Prostate gland (tissue), 2 donors: ENCODE data around the gene GLB1L. TPM values are rescaled to one million over a fixed set of nuclear protein-coding genes. Genes with fewer than 3 reads are reported as not detected.

ENCODE experiments used
- DNase-seq: peaks from one replicate; pipeline ENCODE4 v3.0.0-alpha.2; 2019; ENCODE audit warnings: low spot score
- H3K27ac ChIP-seq, 2 donors: fragments of 200-600 bp; sonication (generic); 2 replicates each; pipeline ENCODE4 v1.5.1; 2017 to 2019
- H3K27me3 ChIP-seq: fragments of 200-600 bp; sonication (generic); replicated peaks from 2 replicates; pipeline ENCODE4 v1.5.1; 2019; ENCODE audit not compliant: insufficient read depth
- H3K36me3 ChIP-seq, 2 donors: fragments of 200-600 bp; sonication (generic); 1 replicate in 1 of 2; 2 replicates in 1 of 2; pipeline versions ENCODE4 v1.5.1 to v1.8.1; 2017 to 2019
- H3K4me1 ChIP-seq: fragments of 200-600 bp; sonication (generic); replicated peaks from 2 replicates; pipeline ENCODE4 v1.5.1; 2019
- H3K4me3 ChIP-seq, 2 donors: fragments of 200-600 bp; sonication (generic); 2 replicates each; pipeline ENCODE4 v1.5.1; 2017 to 2019
- H3K9me3 ChIP-seq: fragments of 200-600 bp; sonication (generic); 2 replicates; pipeline ENCODE4 v1.5.1; 2017
- CTCF ChIP-seq, 4 experiments: fragments of 200-600 bp in 2 of 4; fragments of 450-650 bp in 2 of 4; sonication (generic) in 2 of 4; IDR thresholded peaks; 1 replicate in 3 of 4; 2 replicates in 1 of 4; pipeline ENCODE4 v1.5.1; 2016 to 2019; ENCODE audit warnings: antibody characterized with exemption in 4 of 4, mild to moderate bottlenecking in 2 of 4, moderate library complexity in 2 of 4
- POLR2A ChIP-seq: fragments of 450-650 bp; IDR thresholded peaks from one replicate; pipeline ENCODE4 v1.6.1; 2016; ENCODE audit warnings: antibody characterized with exemption, mild to moderate bottlenecking
- POLR2AphosphoS5 ChIP-seq: sonication (generic); formaldehyde crosslinking; IDR thresholded peaks from one replicate; pipeline ENCODE4 v1.6.1; 2017; ENCODE audit warnings: antibody characterized with exemption
- WGBS: methylation state at CpG from one replicate; pipeline ENCODE4 v1.1.5; 2018; 5-methylcytosine and 5-hydroxymethylcytosine counted together
- intact Hi-C: fragments of 100-400 bp; cut with DNase I; formaldehyde crosslinking; loops from one replicate; pipeline ENCODE4 v1.14.2; 2022
- total RNA-seq, 2 donors: library from RNA; depleted of rRNA; stranded (reverse); fragments of >200 nt; gene quantifications; one replicate each; pipeline ENCODE4 v1.1.0, GENCODE V29; 2016

GLB1L gene
- total RNA-seq, 2 donors from 2014 or later: 23.1 to 25.0 TPM

GRCh38 chr2:219291910-219292490 lies 46.8 kb upstream of the GLB1L start:
- DNase-seq: no peak
- TF ChIP-seq POLR2A (no peak), POLR2AphosphoS5 (no peak), CTCF (IDR thresholded peaks at IDR 0.05) (no peak)
- Histone ChIP-seq H3K27ac (no peak overlapping the region), H3K27me3 (no peaks in the 10 kb centered on the region), H3K9me3 (no peaks in the 10 kb centered on the region), H3K4me1 (no peaks in the 10 kb centered on the region), H3K36me3 (no peaks in the 10 kb centered on the region), H3K4me3 (no peak overlapping the region)
- 68% methylated on average over 4 of the region's 4 CpGs for WGBS
- intact Hi-C loops: loop anchor here (10.0 kb wide), 2 partner anchors 77 to 243 kb away; partner anchors contain the start of gene ABCB6

GRCh38 chr2:219291394-219291793 lies 46.1 kb upstream of the GLB1L start:
- Histone ChIP-seq H3K9me3 (no peaks in the 10 kb centered on the region), H3K27ac (no peak overlapping the region), H3K27me3 (no peaks in the 10 kb centered on the region), H3K36me3 (no peaks in the 10 kb centered on the region), H3K4me3 (no peak overlapping the region), H3K4me1 (no peaks in the 10 kb centered on the region)
- intact Hi-C loops: loop anchor here (10.0 kb wide), 2 partner anchors 77 to 243 kb away; partner anchors contain the start of gene ABCB6
- DNase-seq: no peak
- WGBS: 91% methylated on average over 7 of the region's 7 CpGs
- TF ChIP-seq POLR2AphosphoS5 (no peak), CTCF (IDR thresholded peaks at IDR 0.05) (no peak), POLR2A (no peak)

GRCh38 chr2:219290381-219291171 lies 45.3 kb upstream of the GLB1L start:
- no peaks in the 10 kb centered on the region for H3K36me3 ChIP-seq
- DNase-seq: no peak
- intact Hi-C loops: loop anchor here (10.0 kb wide), 2 partner anchors 76 to 244 kb away; partner anchors contain the start of gene ABCB6

GRCh38 chr2:219289537-219290361 lies 44.5 kb upstream of the GLB1L start:
- peaks cover 0 to 3% of the 10 kb centered on the region in 2 donors for H3K36me3 ChIP-seq
- H3K27ac ChIP-seq: no peak overlapping the region
- DNase-seq: no peak
- no peaks in the 10 kb centered on the region for H3K9me3 ChIP-seq
- WGBS: 21% methylated on average over 16 of the region's 16 CpGs
- no peak overlapping the region for H3K4me3 ChIP-seq
- TF ChIP-seq CTCF (IDR thresholded peaks at IDR 0.05) (no peak), POLR2AphosphoS5 (peak; percentile 42)
- intact Hi-C loops: loop anchor here (10.0 kb wide), 2 partner anchors 75 to 245 kb away; partner anchors contain the start of gene ABCB6
- H3K4me1 ChIP-seq: peaks cover 9% of the 10 kb centered on the region
- H3K27me3 ChIP-seq: no peaks in the 10 kb centered on the region

More at GRCh38 chr2:219290381-219291171, 45.3 kb upstream of the GLB1L start:
- Histone ChIP-seq H3K4me3 (no peak overlapping the region), H3K4me1 (peaks cover 3% of the 10 kb centered on the region), H3K9me3 (no peaks in the 10 kb centered on the region), H3K27me3 (no peaks in the 10 kb centered on the region), H3K27ac (no peak overlapping the region)
- 88% methylated on average over 14 of the region's 16 CpGs for WGBS
- TF ChIP-seq POLR2A: no peak
- TF ChIP-seq CTCF (IDR thresholded peaks at IDR 0.05): no peak
- no peak for TF ChIP-seq POLR2AphosphoS5
